OCI-LY3 (cell line): ENCODE results near the gene NOCT.

ENCODE experiments used
- EZH2phosphoT487 ChIP-seq: fragments of 200-600 bp; shearing (Covaris generic); IDR thresholded peaks from 2 replicates; pipeline ENCODE4 v1.6.1; 2018; ENCODE audit warnings: antibody characterized with exemption, mixed run types, low read depth
- TF ChIP-seq, protein P1 (sequence below): fragments of 200-600, 300-600 bp; sonication (generic); IDR thresholded peaks from 2 replicates; pipeline ENCODE4 v1.5.1; 2014; ENCODE audit warnings: antibody characterized with exemption, low read length, low read depth

DNA sequence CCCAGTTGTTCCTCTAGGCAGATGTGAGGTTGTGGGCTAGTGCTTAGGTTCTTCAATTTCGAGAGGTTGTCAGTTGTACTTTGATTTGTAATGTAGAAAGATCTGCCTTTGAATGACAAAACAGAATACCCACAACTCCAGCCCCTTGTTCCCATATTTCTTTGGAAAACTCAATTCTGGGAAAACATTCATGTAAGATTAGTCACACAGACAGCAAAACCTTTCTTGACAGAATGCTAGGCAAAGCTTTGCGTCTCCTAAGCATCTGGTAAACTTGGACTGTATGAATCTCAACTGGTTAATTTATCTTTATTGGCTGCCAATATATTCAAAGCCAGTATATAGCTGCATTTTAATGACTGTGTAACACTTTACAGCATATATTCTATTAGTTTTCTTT is 34.9 kb downstream of the NOCT start:
- TF ChIP-seq EZH2phosphoT487: no peak
- TF ChIP-seq, protein P1, sequence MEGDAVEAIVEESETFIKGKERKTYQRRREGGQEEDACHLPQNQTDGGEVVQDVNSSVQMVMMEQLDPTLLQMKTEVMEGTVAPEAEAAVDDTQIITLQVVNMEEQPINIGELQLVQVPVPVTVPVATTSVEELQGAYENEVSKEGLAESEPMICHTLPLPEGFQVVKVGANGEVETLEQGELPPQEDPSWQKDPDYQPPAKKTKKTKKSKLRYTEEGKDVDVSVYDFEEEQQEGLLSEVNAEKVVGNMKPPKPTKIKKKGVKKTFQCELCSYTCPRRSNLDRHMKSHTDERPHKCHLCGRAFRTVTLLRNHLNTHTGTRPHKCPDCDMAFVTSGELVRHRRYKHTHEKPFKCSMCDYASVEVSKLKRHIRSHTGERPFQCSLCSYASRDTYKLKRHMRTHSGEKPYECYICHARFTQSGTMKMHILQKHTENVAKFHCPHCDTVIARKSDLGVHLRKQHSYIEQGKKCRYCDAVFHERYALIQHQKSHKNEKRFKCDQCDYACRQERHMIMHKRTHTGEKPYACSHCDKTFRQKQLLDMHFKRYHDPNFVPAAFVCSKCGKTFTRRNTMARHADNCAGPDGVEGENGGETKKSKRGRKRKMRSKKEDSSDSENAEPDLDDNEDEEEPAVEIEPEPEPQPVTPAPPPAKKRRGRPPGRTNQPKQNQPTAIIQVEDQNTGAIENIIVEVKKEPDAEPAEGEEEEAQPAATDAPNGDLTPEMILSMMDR: no peak
